Transverse colon (tissue), 4 donors: ENCODE measurements around the gene EFEMP1. TPM values are rescaled to one million over a fixed set of nuclear protein-coding genes. Genes with fewer than 3 reads are reported as not detected.
"Not testable (repeated sequence)": the region's sequence is repeated elsewhere in the genome, so short reads cannot be mapped to it uniquely, and the experiment has no call there.

Source experiments
- DNase-seq: peaks from one replicate; pipeline ENCODE4 v3.0.0-alpha.2; 2019
- H3K27ac ChIP-seq, 4 donors: fragments of 200-600 bp; sonication (generic); 2 replicates each; pipeline ENCODE4 v1.5.1; 2016 to 2018; ENCODE audit warnings: inconsistent platforms in 4 of 4
- H3K27me3 ChIP-seq: fragments of 200-600 bp; sonication (generic); 2 replicates; pipeline ENCODE4 v1.5.1; 2017; ENCODE audit warnings: inconsistent platforms
- H3K36me3 ChIP-seq, 4 donors: fragments of 200-600 bp; sonication (generic); 2 replicates each; pipeline ENCODE4 v1.5.1; 2017 to 2019; ENCODE audit warnings: inconsistent platforms in 4 of 4
- H3K4me1 ChIP-seq, 4 donors: fragments of 200-600 bp; sonication (generic); 2 replicates each; pipeline ENCODE4 v1.5.1; 2017 to 2020; ENCODE audit warnings: inconsistent platforms in 4 of 4
- H3K4me3 ChIP-seq, 4 donors: fragments of 200-600 bp; sonication (generic); 1 replicate in 1 of 4; 2 replicates in 3 of 4; pipeline versions ENCODE4 v1.5.1 to v1.6.1; 2017 to 2019; ENCODE audit warnings: inconsistent platforms in 4 of 4
- H3K9me3 ChIP-seq, 2 donors: fragments of 200-600 bp; sonication (generic); 2 replicates each; pipeline ENCODE4 v1.5.1; 2017 to 2019; ENCODE audit warnings: inconsistent platforms in 2 of 2
- CTCF ChIP-seq, 5 experiments: fragments of 200-600 bp in 3 of 5; fragments of 450-650 bp in 2 of 5; sonication (generic) in 3 of 5; IDR thresholded peaks; 1 replicate in 2 of 5; 2 replicates in 3 of 5; pipeline ENCODE4 v1.5.1; 2016 to 2017; ENCODE audit warnings: antibody characterized with exemption in 5 of 5, inconsistent platforms in 3 of 5, mild to moderate bottlenecking in 2 of 5, moderate library complexity in 1 of 5
- EP300 ChIP-seq: sonication (generic); formaldehyde crosslinking; IDR thresholded peaks from one replicate; pipeline ENCODE4 v1.6.1; 2017; ENCODE audit warnings: antibody characterized with exemption, low read depth
- POLR2A ChIP-seq: fragments of 450-650 bp; IDR thresholded peaks from one replicate; pipeline ENCODE4 v1.6.1; 2016; ENCODE audit warnings: antibody characterized with exemption, mild to moderate bottlenecking, moderate library complexity
- POLR2AphosphoS5 ChIP-seq, 3 donors: sonication (generic); formaldehyde crosslinking; IDR thresholded peaks; one replicate each; pipeline ENCODE4 v1.6.1; 2016; ENCODE audit warnings: antibody characterized with exemption in 3 of 3
- WGBS, 2 donors: methylation state at CpG; one replicate each; pipeline ENCODE4 v1.1.5; 2018; ENCODE audit warnings: low coverage in 1 of 2; 5-methylcytosine and 5-hydroxymethylcytosine counted together
- in situ Hi-C, 4 donors: fragments of 200-750 bp; cut with MboI; loops; one replicate each; pipeline versions ENCODE4 v1.15.0 to v1.15.1; 2017; ENCODE audit warnings: low sequenced_read_pairs in 3 of 4, low pct_ligation_motif_present in 1 of 4, low pct_unique_long_range_greater_than_20kb in 1 of 4
- intact Hi-C: fragments of 100-400 bp; cut with DNase I; formaldehyde crosslinking; loops from one replicate; pipeline ENCODE4 v1.15.1; 2023; ENCODE audit warnings: low total_unique reads
- total RNA-seq, 4 donors: library from RNA; depleted of rRNA; stranded (reverse); fragments of >200 nt; gene quantifications; one replicate each; pipeline ENCODE4 v1.1.0, GENCODE V29; 2016

EFEMP1 gene
- total RNA-seq, 4 donors from 2014 or later: 12.0 to 34.8 (median 26.5) TPM

- no peaks in the 10 kb centered on the region for H3K27me3 ChIP-seq
- peaks cover 4 to 29% (median 13%) of the 10 kb centered on the region in 4 donors for H3K4me1 ChIP-seq
- no peak overlapping the region for H3K27ac ChIP-seq
- no peaks in the 10 kb centered on the region for H3K9me3 ChIP-seq
- intact Hi-C loops (no loop called here), in situ Hi-C loops (no loop called here)
- no peak overlapping the region for H3K4me3 ChIP-seq
- no peak for DNase-seq
- no peaks in the 10 kb centered on the region for H3K36me3 ChIP-seq
- 80 to 88% methylated on average over 1 of the region's 1 CpG for WGBS, 2 donors
- TF ChIP-seq EP300 (no peak), POLR2AphosphoS5 (IDR thresholded peaks at IDR 0.05) (no peak), POLR2A (no peak)
Measured at GRCh38 chr2:55838653-55839052, 84.9 kb downstream of the EFEMP1 start.

GRCh38 chr2:55838117-55838516 lies 85.5 kb downstream of the EFEMP1 start:
- H3K27ac ChIP-seq, in situ Hi-C loops, DNase-seq, H3K27me3 ChIP-seq, intact Hi-C loops, H3K4me3 ChIP-seq, H3K9me3 ChIP-seq, H3K36me3 ChIP-seq: not testable (repeated sequence)
- 61 to 92% methylated on average over 1 of the region's 1 CpG for WGBS, 2 donors
- H3K4me1 ChIP-seq: peaks cover 4 to 24% (median 13%) of the 10 kb centered on the region in 4 donors

GRCh38 chr2:55837073-55837472 lies 86.5 kb downstream of the EFEMP1 start:
- Histone ChIP-seq H3K27ac (no peak overlapping the region), H3K27me3 (no peaks in the 10 kb centered on the region), H3K4me1 (peaks cover 0 to 13% (median 5%) of the 10 kb centered on the region in 4 donors), H3K4me3 (no peak overlapping the region), H3K36me3 (no peaks in the 10 kb centered on the region), H3K9me3 (no peaks in the 10 kb centered on the region)
- in situ Hi-C loops (no loop called here), intact Hi-C loops (no loop called here)
- WGBS, 2 donors: 79 to 87% methylated on average over 3 to 9 of the region's 9 CpGs
- TF ChIP-seq CTCF (IDR thresholded peaks at IDR 0.05) (no peak), EP300 (no peak), POLR2AphosphoS5 (IDR thresholded peaks at IDR 0.05) (no peak), POLR2A (no peak)
- no peak for DNase-seq

GRCh38 chr2:55831671-55832410 lies 91.7 kb downstream of the EFEMP1 start:
- DNase-seq, in situ Hi-C loops, H3K36me3 ChIP-seq, H3K4me1 ChIP-seq, H3K4me3 ChIP-seq, H3K9me3 ChIP-seq, intact Hi-C loops, H3K27ac ChIP-seq, H3K27me3 ChIP-seq: not testable (repeated sequence)
- 53 to 67% methylated on average over 2 of the region's 2 CpGs for WGBS, 2 donors

GRCh38 chr2:55827855-55828254 lies 95.7 kb downstream of the EFEMP1 start:
- H3K9me3 ChIP-seq: no peaks in the 10 kb centered on the region
- no peaks in the 10 kb centered on the region for H3K36me3 ChIP-seq
- DNase-seq: no peak
- intact Hi-C loops (no loop called here), in situ Hi-C loops (no loop called here)
- H3K27ac ChIP-seq: no peak overlapping the region
- TF ChIP-seq EP300 (no peak), POLR2A (no peak), POLR2AphosphoS5 (IDR thresholded peaks at IDR 0.05) (no peak), CTCF (IDR thresholded peaks at IDR 0.05) (no peak)
- 67 to 88% methylated on average over 1 of the region's 1 CpG for WGBS, 2 donors
- H3K4me3 ChIP-seq: no peak overlapping the region
- no peaks in the 10 kb centered on the region for H3K27me3 ChIP-seq
- H3K4me1 ChIP-seq: no peaks in the 10 kb centered on the region

- H3K9me3 ChIP-seq, H3K4me1 ChIP-seq, H3K27me3 ChIP-seq, intact Hi-C loops, DNase-seq, in situ Hi-C loops, H3K27ac ChIP-seq, H3K36me3 ChIP-seq, H3K4me3 ChIP-seq: not testable (repeated sequence)
- 86 to 92% methylated on average over 2 of the region's 2 CpGs for WGBS, 2 donors
Measured at GRCh38 chr2:55827428-55827827, 96.2 kb downstream of the EFEMP1 start.
